Measurements from ENCODE around the gene C10orf105.

DNA sequence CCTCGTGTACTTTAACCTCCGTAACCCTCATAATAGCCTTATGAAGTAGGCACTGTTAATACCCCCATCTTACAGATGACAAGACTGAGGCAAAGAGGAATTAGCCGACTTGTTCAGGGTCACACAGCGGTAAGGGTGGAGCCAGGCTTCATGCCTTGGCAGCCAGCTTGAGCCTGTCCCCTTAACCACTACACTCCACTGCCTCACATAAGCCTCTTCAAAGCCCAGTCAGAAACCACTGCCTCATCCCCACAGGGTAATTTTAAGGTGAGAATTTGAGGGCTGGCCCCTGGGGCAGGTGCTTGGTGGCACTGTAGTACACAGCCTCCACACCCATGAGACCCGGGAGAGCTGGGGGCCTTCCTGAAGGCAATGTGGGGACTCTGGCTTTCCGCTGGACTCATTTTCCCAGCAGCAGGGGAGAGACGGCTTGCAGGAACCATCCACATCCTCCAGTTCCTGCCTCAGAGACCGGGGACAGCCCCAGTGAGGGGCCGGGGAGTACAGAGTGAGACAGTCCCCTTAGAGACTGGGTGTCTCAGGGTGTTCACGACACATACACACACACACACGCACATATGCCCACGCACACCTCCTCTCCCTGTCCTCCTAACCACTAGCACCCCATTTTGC lies 7.6 kb upstream of the C10orf105 start:
- TF ChIP-seq, protein P1, sequence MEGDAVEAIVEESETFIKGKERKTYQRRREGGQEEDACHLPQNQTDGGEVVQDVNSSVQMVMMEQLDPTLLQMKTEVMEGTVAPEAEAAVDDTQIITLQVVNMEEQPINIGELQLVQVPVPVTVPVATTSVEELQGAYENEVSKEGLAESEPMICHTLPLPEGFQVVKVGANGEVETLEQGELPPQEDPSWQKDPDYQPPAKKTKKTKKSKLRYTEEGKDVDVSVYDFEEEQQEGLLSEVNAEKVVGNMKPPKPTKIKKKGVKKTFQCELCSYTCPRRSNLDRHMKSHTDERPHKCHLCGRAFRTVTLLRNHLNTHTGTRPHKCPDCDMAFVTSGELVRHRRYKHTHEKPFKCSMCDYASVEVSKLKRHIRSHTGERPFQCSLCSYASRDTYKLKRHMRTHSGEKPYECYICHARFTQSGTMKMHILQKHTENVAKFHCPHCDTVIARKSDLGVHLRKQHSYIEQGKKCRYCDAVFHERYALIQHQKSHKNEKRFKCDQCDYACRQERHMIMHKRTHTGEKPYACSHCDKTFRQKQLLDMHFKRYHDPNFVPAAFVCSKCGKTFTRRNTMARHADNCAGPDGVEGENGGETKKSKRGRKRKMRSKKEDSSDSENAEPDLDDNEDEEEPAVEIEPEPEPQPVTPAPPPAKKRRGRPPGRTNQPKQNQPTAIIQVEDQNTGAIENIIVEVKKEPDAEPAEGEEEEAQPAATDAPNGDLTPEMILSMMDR (IDR thresholded peaks at IDR 0.05; ENCODE audit: control extremely low read depth in 1 of 3, insufficient read depth in 1 of 3, low read depth in 1 of 3, low read length in 3 of 3): no peak
- TF ChIP-seq KDM5A (IDR thresholded peaks at IDR 0.05; ENCODE audit: low read length): no peak
- no peak for TF ChIP-seq POLR2A (IDR thresholded peaks at IDR 0.05; ENCODE audit: control extremely low read depth in 1 of 2, low read depth in 2 of 2, low read length in 2 of 2)
- no peak for TF ChIP-seq ASH2L (IDR thresholded peaks at IDR 0.05; ENCODE audit: low read length)
- TF ChIP-seq RAD21 (IDR thresholded peaks at IDR 0.05 in 1 of 2, conservative IDR thresholded peaks at IDR 0.05 in 1 of 2; ENCODE audit: low read depth in 2 of 2, low read length in 2 of 2): no peak
- TF ChIP-seq TAF1 (IDR thresholded peaks at IDR 0.05; ENCODE audit: low read depth, low read length): no peak
- TF ChIP-seq, protein P2, sequence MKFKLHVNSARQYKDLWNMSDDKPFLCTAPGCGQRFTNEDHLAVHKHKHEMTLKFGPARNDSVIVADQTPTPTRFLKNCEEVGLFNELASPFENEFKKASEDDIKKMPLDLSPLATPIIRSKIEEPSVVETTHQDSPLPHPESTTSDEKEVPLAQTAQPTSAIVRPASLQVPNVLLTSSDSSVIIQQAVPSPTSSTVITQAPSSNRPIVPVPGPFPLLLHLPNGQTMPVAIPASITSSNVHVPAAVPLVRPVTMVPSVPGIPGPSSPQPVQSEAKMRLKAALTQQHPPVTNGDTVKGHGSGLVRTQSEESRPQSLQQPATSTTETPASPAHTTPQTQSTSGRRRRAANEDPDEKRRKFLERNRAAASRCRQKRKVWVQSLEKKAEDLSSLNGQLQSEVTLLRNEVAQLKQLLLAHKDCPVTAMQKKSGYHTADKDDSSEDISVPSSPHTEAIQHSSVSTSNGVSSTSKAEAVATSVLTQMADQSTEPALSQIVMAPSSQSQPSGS (IDR thresholded peaks at IDR 0.05; ENCODE audit: low read length): no peak
